ENCODE measurements around the gene TDRD9.

The TDRD9 gene

DNA sequence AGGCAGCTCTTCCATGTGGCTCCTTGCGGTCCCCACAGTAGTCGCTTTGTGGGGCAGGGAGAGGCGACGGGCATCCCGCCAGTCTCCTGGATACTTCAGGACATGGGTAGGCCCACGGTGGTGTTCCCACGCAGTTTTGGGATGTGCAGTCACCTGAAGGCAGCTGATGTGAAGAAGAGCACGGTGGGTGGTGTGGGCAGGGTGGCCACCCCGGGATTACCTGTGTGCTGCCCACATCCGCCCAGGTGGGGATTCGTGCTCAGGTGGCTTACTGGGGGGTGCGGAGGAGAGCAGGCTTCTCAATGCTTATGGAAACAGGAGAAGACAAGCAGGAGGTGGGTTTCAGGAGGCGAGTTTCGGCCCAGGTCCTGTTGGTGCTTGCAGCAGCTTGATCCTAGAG lies 28.4 kb upstream of the TDRD9 start:
- Histone ChIP-seq H3K4me1 (ENCODE audit: control insufficient read depth, low read depth, low read length) (no peaks in the 10 kb centered on the region), H3K56ac (ENCODE audit: low read length) (no peak overlapping the region), H3K4ac (ENCODE audit: low read depth, low read length) (no peak overlapping the region), H4K5ac (ENCODE audit: low read length) (no peak overlapping the region), H3K23ac (ENCODE audit: low read length) (no peak overlapping the region), H3K27ac (ENCODE audit: low read depth, low read length) (no peak overlapping the region), H3K4me3 (ENCODE audit: low read length) (no peak overlapping the region), H2BK5ac (ENCODE audit: low read length) (no peak overlapping the region), H2BK15ac (replicated peaks; ENCODE audit: low read depth) (no peak overlapping the region), H3K79me2 (ENCODE audit: control insufficient read depth, insufficient read depth, low read length) (no peaks in the 10 kb centered on the region), H3K27me3 (ENCODE audit: insufficient read depth, low read length, poor library complexity) (no peaks in the 10 kb centered on the region), H3K36me3 (ENCODE audit: control insufficient read depth, insufficient read depth, low read length) (no peaks in the 10 kb centered on the region), H2AK5ac (ENCODE audit: low read length) (no peak overlapping the region), H4K8ac (ENCODE audit: low read depth, low read length) (no peak overlapping the region), H2BK120ac (ENCODE audit: low read depth, low read length) (no peak overlapping the region), H3K79me1 (ENCODE audit: low read length) (no peaks in the 10 kb centered on the region), H3K4me2 (ENCODE audit: low read length) (no peak overlapping the region), H3K18ac (ENCODE audit: low read length) (no peak overlapping the region), H3K9ac (ENCODE audit: low read length) (no peak overlapping the region)
- no CpG with 5 or more reads among the region's 14 CpGs for WGBS (ENCODE audit: extremely low coverage, insufficient coverage, low lambda C conversion rate)
- DNase-seq: no peak

DNA sequence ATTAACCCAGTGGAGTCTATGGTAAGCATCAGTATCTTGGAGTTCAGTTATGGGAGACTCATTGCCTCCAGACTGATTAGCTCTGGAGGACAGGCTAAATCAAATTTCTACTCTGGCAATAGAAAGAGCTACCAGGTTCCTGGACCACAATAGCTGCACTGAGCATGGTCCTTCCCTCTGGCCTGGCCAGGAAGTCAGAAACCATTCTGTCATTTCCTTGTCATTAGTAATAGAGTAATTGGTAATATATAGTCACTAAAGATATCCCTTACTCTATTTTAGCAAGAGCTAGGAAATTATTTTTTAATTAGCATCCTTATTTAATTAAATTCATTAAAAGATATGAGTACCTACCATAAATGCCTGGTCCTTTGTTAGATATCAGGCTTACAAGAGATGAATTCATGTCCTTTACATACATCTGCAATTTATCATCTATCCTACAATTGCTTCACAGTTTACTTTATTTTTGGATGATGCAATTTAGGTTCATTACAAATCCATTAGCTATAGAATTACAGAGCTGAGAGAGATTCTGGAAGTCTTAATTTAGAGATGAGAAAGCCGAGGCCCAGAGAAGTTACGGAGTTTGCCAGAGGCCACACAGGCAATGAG lies 23.7 kb upstream of the TDRD9 start:
- Histone ChIP-seq H2BK5ac (ENCODE audit: low read length) (no peak overlapping the region), H2BK15ac (replicated peaks; ENCODE audit: low read depth) (no peak overlapping the region), H3K9ac (ENCODE audit: low read length) (no peak overlapping the region), H3K23ac (ENCODE audit: low read length) (no peak overlapping the region), H4K8ac (ENCODE audit: low read depth, low read length) (no peak overlapping the region), H3K36me3 (ENCODE audit: control insufficient read depth, insufficient read depth, low read length) (no peaks in the 10 kb centered on the region), H2BK120ac (ENCODE audit: low read depth, low read length) (no peak overlapping the region), H3K79me1 (ENCODE audit: low read length) (no peaks in the 10 kb centered on the region), H3K27ac (ENCODE audit: low read depth, low read length) (no peak overlapping the region), H3K56ac (ENCODE audit: low read length) (no peak overlapping the region), H4K5ac (ENCODE audit: low read length) (no peak overlapping the region), H3K27me3 (ENCODE audit: insufficient read depth, low read length, poor library complexity) (no peaks in the 10 kb centered on the region), H3K4me3 (ENCODE audit: low read length) (no peak overlapping the region), H3K4me1 (ENCODE audit: control insufficient read depth, low read depth, low read length) (no peaks in the 10 kb centered on the region), H3K79me2 (ENCODE audit: control insufficient read depth, insufficient read depth, low read length) (no peaks in the 10 kb centered on the region), H3K4me2 (ENCODE audit: low read length) (no peak overlapping the region), H3K18ac (ENCODE audit: low read length) (no peak overlapping the region), H2AK5ac (ENCODE audit: low read length) (no peak overlapping the region), H3K4ac (ENCODE audit: low read depth, low read length) (no peak overlapping the region)
- DNase-seq: no peak
- WGBS (ENCODE audit: extremely low coverage, insufficient coverage, low lambda C conversion rate): no CpG with 5 or more reads among the region's 2 CpGs

DNA sequence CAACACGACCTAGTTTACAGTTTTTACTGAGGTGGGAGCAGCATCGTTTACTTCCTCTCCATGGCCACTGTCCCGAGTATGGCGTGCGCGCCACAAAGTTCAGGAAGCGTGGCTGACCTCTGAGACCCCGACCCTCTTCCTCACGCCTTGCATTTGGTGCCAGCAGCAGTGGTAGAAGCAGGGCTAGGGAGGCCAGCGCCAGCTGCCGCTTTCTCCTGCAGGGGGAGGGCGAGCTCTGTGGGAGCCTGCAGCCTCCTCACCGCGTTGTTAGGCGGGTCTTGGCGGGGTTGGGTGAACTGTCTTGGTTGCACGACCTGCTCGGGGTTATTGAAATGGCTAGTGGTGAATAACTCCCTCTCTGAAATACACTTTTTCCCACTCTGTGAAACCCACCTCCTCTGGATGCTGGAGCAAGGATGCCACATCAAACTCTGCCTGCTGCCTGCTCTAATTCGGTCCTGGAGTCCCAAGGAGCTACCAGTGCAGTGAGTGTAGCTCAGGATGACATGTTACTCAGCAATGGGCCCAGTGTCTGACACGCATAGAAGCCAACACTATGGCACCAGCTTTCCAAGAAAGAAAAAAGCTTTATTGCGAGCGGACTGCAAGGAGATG lies 22.3 kb upstream of the TDRD9 start:
- peak; percentile 48 for DNase-seq

DNA sequence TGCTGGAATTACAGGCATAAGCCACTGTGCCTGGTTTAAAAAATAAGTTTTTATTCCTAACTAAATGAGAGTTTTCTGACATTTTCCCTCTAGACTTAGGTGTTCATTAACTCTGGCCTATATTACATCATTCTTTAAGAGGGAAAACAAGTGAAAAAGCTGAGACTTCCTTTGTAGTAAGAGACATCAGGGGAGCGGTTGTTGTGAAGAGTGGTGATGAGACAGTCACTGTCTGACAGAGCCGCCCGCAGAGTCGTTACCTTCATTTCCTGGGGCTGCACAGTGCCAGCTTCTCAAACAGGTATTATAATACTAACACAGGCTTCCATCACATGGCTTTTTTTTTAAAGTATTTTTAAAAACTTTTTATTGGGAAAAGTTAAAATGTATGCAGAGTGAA lies 19.7 kb upstream of the TDRD9 start:
- no peak overlapping the region for H2BK120ac ChIP-seq (ENCODE audit: low read depth, low read length)
- no peaks in the 10 kb centered on the region for H3K27me3 ChIP-seq (ENCODE audit: insufficient read depth, low read length, poor library complexity)
- no peak for DNase-seq
- no peak overlapping the region for H2AK5ac ChIP-seq (ENCODE audit: low read length)
- H3K79me2 ChIP-seq (ENCODE audit: control insufficient read depth, insufficient read depth, low read length): no peaks in the 10 kb centered on the region
- H3K4me2 ChIP-seq (ENCODE audit: low read length): no peak overlapping the region
- H4K8ac ChIP-seq (ENCODE audit: low read depth, low read length): no peak overlapping the region
- H2BK15ac ChIP-seq (replicated peaks; ENCODE audit: low read depth): no peak overlapping the region
- H2BK5ac ChIP-seq (ENCODE audit: low read length): no peak overlapping the region
- no peak overlapping the region for H3K56ac ChIP-seq (ENCODE audit: low read length)
- no CpG with 5 or more reads among the region's 4 CpGs for WGBS (ENCODE audit: extremely low coverage, insufficient coverage, low lambda C conversion rate)
- no peaks in the 10 kb centered on the region for H3K79me1 ChIP-seq (ENCODE audit: low read length)
- H4K5ac ChIP-seq (ENCODE audit: low read length): no peak overlapping the region
- no peak overlapping the region for H3K4ac ChIP-seq (ENCODE audit: low read depth, low read length)
- H3K23ac ChIP-seq (ENCODE audit: low read length): no peak overlapping the region
- no peak overlapping the region for H3K9ac ChIP-seq (ENCODE audit: low read length)
- H3K27ac ChIP-seq (ENCODE audit: low read depth, low read length): no peak overlapping the region
- peaks cover 1% of the 10 kb centered on the region for H3K36me3 ChIP-seq (ENCODE audit: control insufficient read depth, insufficient read depth, low read length)
- no peaks in the 10 kb centered on the region for H3K4me1 ChIP-seq (ENCODE audit: control insufficient read depth, low read depth, low read length)
- H3K18ac ChIP-seq (ENCODE audit: low read length): no peak overlapping the region
- no peak overlapping the region for H3K4me3 ChIP-seq (ENCODE audit: low read length)

More for the DNA sequence above, 22.3 kb upstream of the TDRD9 start:
- Histone ChIP-seq H2BK15ac (replicated peaks; ENCODE audit: low read depth) (no peak overlapping the region), H3K79me2 (ENCODE audit: control insufficient read depth, insufficient read depth, low read length) (no peaks in the 10 kb centered on the region), H3K27ac (ENCODE audit: low read depth, low read length) (no peak overlapping the region), H3K4me2 (ENCODE audit: low read length) (no peak overlapping the region), H3K79me1 (ENCODE audit: low read length) (no peaks in the 10 kb centered on the region), H3K4me1 (ENCODE audit: control insufficient read depth, low read depth, low read length) (no peaks in the 10 kb centered on the region), H3K9ac (ENCODE audit: low read length) (no peak overlapping the region), H3K18ac (ENCODE audit: low read length) (no peak overlapping the region), H2BK5ac (ENCODE audit: low read length) (no peak overlapping the region), H3K36me3 (ENCODE audit: control insufficient read depth, insufficient read depth, low read length) (no peaks in the 10 kb centered on the region), H3K4ac (ENCODE audit: low read depth, low read length) (no peak overlapping the region), H3K27me3 (ENCODE audit: insufficient read depth, low read length, poor library complexity) (no peaks in the 10 kb centered on the region), H4K5ac (ENCODE audit: low read length) (no peak overlapping the region), H3K56ac (ENCODE audit: low read length) (no peak overlapping the region), H2AK5ac (ENCODE audit: low read length) (no peak overlapping the region), H4K8ac (ENCODE audit: low read depth, low read length) (no peak overlapping the region), H2BK120ac (ENCODE audit: low read depth, low read length) (no peak overlapping the region), H3K23ac (ENCODE audit: low read length) (no peak overlapping the region), H3K4me3 (ENCODE audit: low read length) (no peak overlapping the region)
- WGBS (ENCODE audit: extremely low coverage, insufficient coverage, low lambda C conversion rate): 100% methylated on average over 1 of the region's 22 CpGs

DNA sequence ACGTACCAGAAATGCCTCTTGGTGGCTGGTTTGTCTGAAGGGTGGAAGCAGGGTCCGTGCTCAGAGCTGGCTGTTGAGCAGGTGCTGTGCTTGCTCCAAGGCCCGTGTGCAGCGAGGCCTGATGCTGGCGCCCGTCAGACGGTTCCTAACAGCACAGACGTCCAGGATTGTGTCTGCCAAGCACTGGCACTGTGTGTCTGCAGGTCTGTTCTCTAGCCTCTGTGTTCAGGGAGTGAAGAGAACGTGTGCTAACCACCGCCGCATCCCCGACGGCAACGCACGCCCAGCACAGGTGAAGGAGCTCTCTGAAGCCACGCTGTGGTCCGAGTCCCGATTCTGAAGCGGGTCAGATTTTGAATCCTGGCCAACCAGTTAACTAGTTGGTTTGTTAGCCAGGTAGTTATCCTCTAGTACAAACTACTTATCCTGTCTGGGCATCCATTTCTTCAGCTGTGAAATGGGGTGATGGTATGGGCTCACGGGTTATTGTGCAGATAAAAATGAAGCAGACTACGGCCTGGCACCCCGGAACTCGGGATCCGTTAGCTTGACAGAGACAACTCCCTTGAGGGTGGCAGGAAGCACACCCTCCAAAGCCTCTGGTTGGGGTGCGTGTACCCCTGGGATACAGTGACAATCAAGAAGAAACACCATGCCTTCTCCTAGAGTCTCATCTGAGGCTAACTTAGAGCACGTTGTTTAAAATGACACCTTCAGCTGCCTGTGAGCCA lies 18.6 kb upstream of the TDRD9 start:
- Histone ChIP-seq H2AK5ac (ENCODE audit: low read length) (no peak overlapping the region), H3K4ac (ENCODE audit: low read depth, low read length) (no peak overlapping the region), H3K56ac (ENCODE audit: low read length) (peak overlapping the region; percentile 73), H3K27ac (ENCODE audit: low read depth, low read length) (no peak overlapping the region), H3K9ac (ENCODE audit: low read length) (peak overlapping the region; percentile 32), H2BK120ac (ENCODE audit: low read depth, low read length) (no peak overlapping the region), H2BK5ac (ENCODE audit: low read length) (no peak overlapping the region), H3K4me3 (ENCODE audit: low read length) (no peak overlapping the region), H3K18ac (ENCODE audit: low read length) (no peak overlapping the region), H3K4me1 (ENCODE audit: control insufficient read depth, low read depth, low read length) (no peaks in the 10 kb centered on the region), H3K79me2 (ENCODE audit: control insufficient read depth, insufficient read depth, low read length) (no peaks in the 10 kb centered on the region), H3K4me2 (ENCODE audit: low read length) (peak overlapping the region; percentile 33), H2BK15ac (replicated peaks; ENCODE audit: low read depth) (no peak overlapping the region), H4K5ac (ENCODE audit: low read length) (no peak overlapping the region), H3K23ac (ENCODE audit: low read length) (no peak overlapping the region), H3K36me3 (ENCODE audit: control insufficient read depth, insufficient read depth, low read length) (peaks cover 1% of the 10 kb centered on the region), H3K79me1 (ENCODE audit: low read length) (no peaks in the 10 kb centered on the region), H3K27me3 (ENCODE audit: insufficient read depth, low read length, poor library complexity) (no peaks in the 10 kb centered on the region), H4K8ac (ENCODE audit: low read depth, low read length) (no peak overlapping the region)
- no CpG with 5 or more reads among the region's 26 CpGs for WGBS (ENCODE audit: extremely low coverage, insufficient coverage, low lambda C conversion rate)
- no peak for DNase-seq
